SHP77 treated with DMSO at 0.1 percent for 48 hours (cell line): ENCODE measurements around the gene SLC35B4.
"Not testable (repeated sequence)": the region's sequence is repeated elsewhere in the genome, so short reads cannot be mapped to it uniquely, and the experiment has no call there.

Experiments
- DNase-seq: peaks from one replicate; lab custom pipeline; 2025; lab: John Stamatoyannopoulos, UW

SLC35B4 gene

GRCh38 chr7:134331393-134331792 lies 14.7 kb upstream of the SLC35B4 start:
- DNase-seq, result no peak

- no peak for DNase-seq
Observed at GRCh38 chr7:134330974-134331373, 14.2 kb upstream of the SLC35B4 start.

GRCh38 chr7:134329614-134330346 lies 13.1 kb upstream of the SLC35B4 start:
- no peak for DNase-seq

- DNase-seq, result no peak
Observed at GRCh38 chr7:134328900-134329299, 12.2 kb upstream of the SLC35B4 start.

- peak; percentile 60 for DNase-seq
Observed at GRCh38 chr7:134327896-134328295, 11.2 kb upstream of the SLC35B4 start.

- no peak for DNase-seq
Observed at GRCh38 chr7:134324107-134324506, 7.4 kb upstream of the SLC35B4 start.

- no peak for DNase-seq
Observed at GRCh38 chr7:134320201-134320600, 3.5 kb upstream of the SLC35B4 start.

- no peak for DNase-seq
Observed at GRCh38 chr7:134318443-134318842, 1.7 kb upstream of the SLC35B4 start.

GRCh38 chr7:134317434-134317833 lies 704 bp upstream of the SLC35B4 start:
- DNase-seq, result no peak

GRCh38 chr7:134315679-134316538 lies 821 bp downstream of the SLC35B4 start:
- DNase-seq, result no peak

- no peak for DNase-seq
Observed at GRCh38 chr7:134313543-134313942, 3.2 kb downstream of the SLC35B4 start.

- no peak for DNase-seq
Observed at GRCh38 chr7:134312717-134313116, 4.0 kb downstream of the SLC35B4 start.

- DNase-seq, result no peak
Observed at GRCh38 chr7:134311807-134312206, 4.9 kb downstream of the SLC35B4 start.

- no peak for DNase-seq
Observed at GRCh38 chr7:134308548-134308947, 8.2 kb downstream of the SLC35B4 start.

GRCh38 chr7:134307320-134307719 lies 9.4 kb downstream of the SLC35B4 start:
- no peak for DNase-seq

- no peak for DNase-seq
Observed at GRCh38 chr7:134302120-134302519, 14.6 kb downstream of the SLC35B4 start.

GRCh38 chr7:134301592-134301991 lies 15.1 kb downstream of the SLC35B4 start:
- DNase-seq, result no peak

GRCh38 chr7:134300988-134301387 lies 15.7 kb downstream of the SLC35B4 start:
- no peak for DNase-seq

- DNase-seq, result no peak
Observed at GRCh38 chr7:134298902-134299683, 17.6 kb downstream of the SLC35B4 start.

- no peak for DNase-seq
Observed at GRCh38 chr7:134297489-134297888, 19.2 kb downstream of the SLC35B4 start.

GRCh38 chr7:134295982-134296381 lies 20.7 kb downstream of the SLC35B4 start:
- DNase-seq, result not testable (repeated sequence)

GRCh38 chr7:134293002-134293740 lies 23.6 kb downstream of the SLC35B4 start:
- DNase-seq, result no peak
